ENCODE data around the gene ATP6V1D.

GRCh38 chr14:67391268-67391667, 31.7 kb upstream of the ATP6V1D start:
- TF ChIP-seq FOXA1 (IDR thresholded peaks at IDR 0.05) (no peak), SUZ12 (IDR thresholded peaks at IDR 0.05) (no peak), FOXM1 (IDR thresholded peaks at IDR 0.05; ENCODE audit: borderline replicate concordance) (no peak), ARNT (IDR thresholded peaks at IDR 0.05) (no peak), SP1 (IDR thresholded peaks at IDR 0.05) (no peak), ZNF384 (IDR thresholded peaks at IDR 0.05) (no peak), L3MBTL2 (conservative IDR thresholded peaks at IDR 0.05) (no peak), FOXK2 (IDR thresholded peaks at IDR 0.05) (no peak), CTBP1 (IDR thresholded peaks at IDR 0.05; ENCODE audit: borderline replicate concordance) (no peak)
